LNCaP clone FGC (cell line): Measurements from ENCODE around the gene GRAMD1A.

Experiments used
- DNase-seq: peaks from one replicate; pipeline ENCODE4 v3.0.0-alpha.2; 2011; ENCODE audit warnings: low read depth
- H3K4me3 ChIP-seq: 2 replicates; pipeline ENCODE4 v1.5.1; 2011; ENCODE audit warnings: mild to moderate bottlenecking, low read depth, low read length, control low read depth
- CTCF ChIP-seq: IDR thresholded peaks from 2 replicates; pipeline ENCODE4 v1.5.1; 2012; ENCODE audit warnings: mild to moderate bottlenecking; ENCODE audit not compliant: control insufficient read depth, insufficient read depth; ENCODE audit errors: extremely low read depth

The GRAMD1A gene

DNA sequence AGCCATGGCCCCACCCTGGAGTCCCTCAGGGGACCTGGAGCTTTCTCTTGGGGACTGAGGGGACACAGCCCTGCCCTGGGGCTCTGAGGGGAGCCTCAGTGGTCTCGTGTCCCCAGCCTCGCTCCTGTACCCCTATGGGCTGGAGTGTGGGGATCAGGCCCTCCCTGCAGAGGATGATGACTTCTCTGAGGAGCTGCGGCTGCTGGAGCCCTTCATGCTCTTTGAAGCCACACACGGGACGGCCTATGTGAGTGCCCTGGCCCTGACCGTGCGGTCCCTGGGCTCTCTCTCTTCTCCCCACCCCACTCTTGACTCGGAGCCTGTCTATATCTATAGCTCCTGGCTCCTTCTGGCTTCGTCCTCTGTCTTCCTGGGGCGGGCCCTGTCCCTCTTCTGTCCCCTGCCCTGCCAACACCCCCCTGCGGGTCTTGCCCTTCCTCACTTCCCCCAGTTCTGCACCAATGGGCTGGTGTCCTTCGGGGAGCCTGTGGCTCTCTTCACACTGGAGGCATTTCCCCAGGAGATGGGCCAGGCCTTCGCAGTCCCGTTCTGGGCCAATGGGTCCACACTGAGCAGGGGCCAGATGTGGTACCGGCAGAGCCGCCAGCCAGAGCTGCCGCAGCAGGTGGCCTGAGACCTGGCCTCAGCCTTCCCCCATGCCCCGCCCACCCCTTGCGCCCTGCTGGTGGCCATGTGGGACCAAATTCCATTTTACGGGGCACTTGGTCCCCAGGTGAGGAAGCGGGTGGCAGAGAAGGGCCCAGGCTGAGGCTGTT lies 74.5 kb downstream of the GRAMD1A start:
- no peak for TF ChIP-seq CTCF
- H3K4me3 ChIP-seq, result no peak overlapping the region
- DNase-seq, result no peak

GRCh38 chr19:35075202-35076025 lies 75.3 kb downstream of the GRAMD1A start:
- H3K4me3 ChIP-seq, result no peak overlapping the region
- DNase-seq, result no peak
- no peak for TF ChIP-seq CTCF

- no peak for DNase-seq
- TF ChIP-seq CTCF, result no peak
- no peak overlapping the region for H3K4me3 ChIP-seq
These were observed 75.9 kb downstream of the GRAMD1A start for GRCh38 chr19:35076026-35076370.
